VCaP (cell line): ENCODE results near the gene ANKRD55.

Source experiments
- H3K27ac ChIP-seq: fragments of 450-650 bp; 2 replicates; pipeline ENCODE4 v1.5.1; 2017
- CTCF ChIP-seq: fragments of 450-650 bp; conservative IDR thresholded peaks from 2 replicates; pipeline ENCODE4 v1.5.1; 2017; ENCODE audit warnings: mild to moderate bottlenecking, moderate library complexity

ANKRD55 gene

DNA sequence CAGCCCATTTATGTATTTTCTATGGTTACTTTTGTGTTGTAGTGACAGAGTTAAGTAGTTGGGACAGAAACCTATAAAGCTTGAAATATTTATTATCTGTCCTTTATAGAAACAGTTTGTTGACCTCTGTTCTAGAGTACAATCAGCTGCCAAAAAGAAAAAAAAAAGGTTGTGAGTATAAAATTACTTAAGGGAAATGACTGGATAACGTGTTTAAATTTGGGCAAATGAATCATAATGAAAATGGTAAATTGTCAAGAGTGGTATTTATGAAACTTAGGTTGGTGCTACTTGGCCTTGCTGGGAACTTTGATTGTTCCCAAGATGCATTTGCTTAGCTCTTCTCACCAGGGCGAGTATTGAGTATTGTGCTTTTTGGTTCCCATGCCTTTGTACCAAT lies 168.1 kb downstream of the ANKRD55 start:
- TF ChIP-seq CTCF = no peak
- peak overlapping the region; percentile 37 for H3K27ac ChIP-seq

- TF ChIP-seq CTCF = no peak
- peak overlapping the region; percentile 77; the same call in 1 of the 2 replicates for H3K27ac ChIP-seq
These were observed 172.6 kb downstream of the ANKRD55 start for GRCh38 chr5:56060276-56061110.

DNA sequence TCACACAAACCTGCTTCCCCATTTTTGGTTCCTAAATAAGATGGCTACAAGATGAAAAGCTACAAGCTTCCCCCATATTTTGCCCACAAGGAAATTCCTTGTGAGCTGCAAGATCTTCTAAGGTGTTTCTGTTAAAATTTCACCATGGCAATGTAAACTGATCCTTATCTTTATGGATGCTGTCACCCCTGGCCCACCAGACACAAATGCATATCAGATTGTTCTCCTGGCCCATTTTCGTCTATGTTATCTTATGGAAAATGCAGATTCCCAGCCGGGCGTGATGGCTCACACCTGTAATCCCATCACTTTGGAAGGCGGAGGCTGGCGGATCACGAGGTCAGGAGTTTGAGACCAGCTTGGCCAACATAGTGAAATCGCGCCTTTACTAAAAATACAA lies 173.3 kb downstream of the ANKRD55 start:
- peak overlapping the region; percentile 77; the same call in 1 of the 2 replicates for H3K27ac ChIP-seq
- TF ChIP-seq CTCF = no peak

DNA sequence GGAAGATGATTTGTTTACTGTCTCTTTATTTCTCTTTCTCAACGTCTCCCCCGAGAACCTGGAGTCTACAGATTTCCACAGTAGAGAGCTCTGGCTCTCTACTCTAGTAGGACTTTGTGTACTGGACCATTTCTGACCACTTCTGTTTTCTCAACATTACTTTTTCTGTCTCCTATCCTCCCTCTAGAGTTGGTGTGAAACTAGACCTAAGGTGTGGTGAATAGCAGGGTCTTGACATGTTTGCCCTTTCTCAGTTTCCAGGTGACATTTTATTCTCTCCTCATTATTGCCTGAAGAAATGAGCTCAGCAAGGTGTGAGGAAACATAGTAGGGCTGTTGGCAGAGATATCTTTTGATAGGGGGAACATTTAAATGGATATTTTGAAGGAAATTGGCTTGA lies 176.3 kb downstream of the ANKRD55 start:
- peak overlapping the region; percentile 77 for H3K27ac ChIP-seq
- TF ChIP-seq CTCF = no peak

DNA sequence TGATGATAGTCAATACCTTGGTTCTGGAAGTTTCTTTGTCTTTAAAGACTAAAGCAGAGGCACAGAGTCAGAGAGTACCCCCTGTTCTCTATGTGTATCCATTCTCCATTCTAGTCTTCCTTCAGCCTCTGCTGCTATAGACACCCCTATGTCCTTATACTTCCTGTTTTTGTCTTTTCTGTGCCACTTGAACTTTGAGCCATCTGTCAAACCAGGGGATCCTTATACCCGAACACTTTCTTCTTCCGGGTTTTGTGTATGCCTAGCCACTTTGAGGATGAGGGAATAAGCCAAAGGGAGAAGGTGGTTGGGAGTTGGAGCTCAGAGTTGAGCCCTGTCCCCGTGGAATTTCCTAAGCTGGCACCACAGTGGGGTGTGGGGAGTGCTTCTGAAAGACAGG lies 177.3 kb downstream of the ANKRD55 start:
- H3K27ac ChIP-seq = no peak overlapping the region
- no peak for TF ChIP-seq CTCF

DNA sequence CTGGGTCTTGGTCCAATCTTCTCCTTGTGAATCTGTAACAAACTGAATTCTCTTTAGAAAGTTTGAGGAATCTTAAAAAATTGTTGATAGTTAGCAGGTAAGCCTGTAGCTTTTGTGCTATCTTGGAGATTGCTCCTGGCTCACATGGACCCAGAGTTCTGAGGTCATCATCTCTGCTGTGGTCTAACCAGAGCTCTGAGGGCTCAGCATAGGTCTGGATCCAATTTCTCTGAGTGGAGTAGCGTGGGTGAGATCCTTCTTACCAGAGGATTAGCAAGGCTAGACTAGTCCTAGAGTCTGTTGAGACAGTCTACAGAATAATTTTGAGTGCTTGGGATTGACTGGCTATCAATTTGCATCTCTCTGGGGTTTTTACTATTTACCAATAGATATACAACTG lies 177.8 kb downstream of the ANKRD55 start:
- no peak for TF ChIP-seq CTCF
- no peak overlapping the region for H3K27ac ChIP-seq

DNA sequence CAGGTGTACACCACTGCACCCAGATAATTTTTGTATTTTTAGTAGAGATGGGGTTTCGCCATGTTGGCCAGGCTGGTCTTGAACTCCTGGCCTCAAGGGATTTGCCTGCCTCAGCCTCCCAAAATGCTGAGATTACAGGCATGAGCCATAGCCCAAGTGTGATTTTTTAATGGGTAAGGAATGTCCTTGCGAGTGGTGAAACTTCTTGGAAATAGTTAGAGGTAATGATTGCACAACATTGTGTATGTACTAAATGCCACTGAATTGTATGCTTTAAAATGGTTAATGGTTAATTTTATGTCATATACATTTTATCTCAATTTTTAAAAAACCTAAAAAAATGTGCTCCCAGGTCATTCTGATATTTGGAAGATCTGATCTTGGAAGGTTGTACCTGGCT lies 178.5 kb downstream of the ANKRD55 start:
- H3K27ac ChIP-seq = no peak overlapping the region
- no peak for TF ChIP-seq CTCF
